Epithelial cell of esophagus (primary cell): ENCODE results near the gene EDN2.

Experiments used
- DNase-seq: peaks from one replicate; pipeline ENCODE4 v3.0.0; 2010; ENCODE audit warnings: low read depth
- H3K4me3 ChIP-seq: 2 replicates; pipeline ENCODE4 v1.5.1; 2011; ENCODE audit warnings: mild to moderate bottlenecking, low read length, control low read depth
- TF ChIP-seq, protein P1 (sequence below): IDR thresholded peaks from 2 replicates; pipeline ENCODE4 v1.5.1; 2011; ENCODE audit warnings: low read depth, mild to moderate bottlenecking, low read length, control low read depth, inconsistent platforms; ENCODE audit not compliant: insufficient read depth; ENCODE audit errors: missing control alignments

EDN2 gene

GRCh38 chr1:41444246-41444645 lies 40.2 kb downstream of the EDN2 start:
- TF ChIP-seq, protein P1, sequence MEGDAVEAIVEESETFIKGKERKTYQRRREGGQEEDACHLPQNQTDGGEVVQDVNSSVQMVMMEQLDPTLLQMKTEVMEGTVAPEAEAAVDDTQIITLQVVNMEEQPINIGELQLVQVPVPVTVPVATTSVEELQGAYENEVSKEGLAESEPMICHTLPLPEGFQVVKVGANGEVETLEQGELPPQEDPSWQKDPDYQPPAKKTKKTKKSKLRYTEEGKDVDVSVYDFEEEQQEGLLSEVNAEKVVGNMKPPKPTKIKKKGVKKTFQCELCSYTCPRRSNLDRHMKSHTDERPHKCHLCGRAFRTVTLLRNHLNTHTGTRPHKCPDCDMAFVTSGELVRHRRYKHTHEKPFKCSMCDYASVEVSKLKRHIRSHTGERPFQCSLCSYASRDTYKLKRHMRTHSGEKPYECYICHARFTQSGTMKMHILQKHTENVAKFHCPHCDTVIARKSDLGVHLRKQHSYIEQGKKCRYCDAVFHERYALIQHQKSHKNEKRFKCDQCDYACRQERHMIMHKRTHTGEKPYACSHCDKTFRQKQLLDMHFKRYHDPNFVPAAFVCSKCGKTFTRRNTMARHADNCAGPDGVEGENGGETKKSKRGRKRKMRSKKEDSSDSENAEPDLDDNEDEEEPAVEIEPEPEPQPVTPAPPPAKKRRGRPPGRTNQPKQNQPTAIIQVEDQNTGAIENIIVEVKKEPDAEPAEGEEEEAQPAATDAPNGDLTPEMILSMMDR: peak; percentile 30
- no peak for DNase-seq
- no peak overlapping the region for H3K4me3 ChIP-seq

DNA sequence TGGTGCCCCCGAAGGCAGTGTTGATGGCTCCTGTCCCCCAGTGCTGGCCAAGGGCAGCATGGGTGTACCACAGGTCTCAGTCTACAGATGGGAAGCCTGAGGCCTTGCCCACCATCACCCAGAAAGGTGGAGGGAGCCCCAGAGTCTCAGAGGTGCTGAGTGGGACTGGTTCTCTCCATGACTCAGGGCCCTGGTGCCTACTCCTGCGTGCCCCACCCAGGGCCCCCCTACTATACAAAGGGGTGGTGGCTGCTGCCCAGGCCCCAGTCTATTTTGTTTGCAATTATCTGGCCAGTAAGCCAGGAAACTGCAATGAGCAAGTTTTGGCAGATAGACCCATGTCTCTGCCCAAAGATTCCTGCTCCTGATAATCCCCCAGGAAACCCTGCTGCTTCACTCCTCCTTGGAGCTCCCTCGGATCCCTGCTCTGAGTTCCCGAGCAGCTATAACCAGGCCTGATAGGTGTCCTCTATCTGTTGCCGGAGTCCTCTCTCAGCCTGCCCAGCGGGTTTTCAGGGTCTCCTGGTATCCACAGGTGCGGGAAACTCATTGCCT lies 41.7 kb downstream of the EDN2 start:
- TF ChIP-seq, protein P1: no peak
- no peak overlapping the region for H3K4me3 ChIP-seq
- DNase-seq: no peak

DNA sequence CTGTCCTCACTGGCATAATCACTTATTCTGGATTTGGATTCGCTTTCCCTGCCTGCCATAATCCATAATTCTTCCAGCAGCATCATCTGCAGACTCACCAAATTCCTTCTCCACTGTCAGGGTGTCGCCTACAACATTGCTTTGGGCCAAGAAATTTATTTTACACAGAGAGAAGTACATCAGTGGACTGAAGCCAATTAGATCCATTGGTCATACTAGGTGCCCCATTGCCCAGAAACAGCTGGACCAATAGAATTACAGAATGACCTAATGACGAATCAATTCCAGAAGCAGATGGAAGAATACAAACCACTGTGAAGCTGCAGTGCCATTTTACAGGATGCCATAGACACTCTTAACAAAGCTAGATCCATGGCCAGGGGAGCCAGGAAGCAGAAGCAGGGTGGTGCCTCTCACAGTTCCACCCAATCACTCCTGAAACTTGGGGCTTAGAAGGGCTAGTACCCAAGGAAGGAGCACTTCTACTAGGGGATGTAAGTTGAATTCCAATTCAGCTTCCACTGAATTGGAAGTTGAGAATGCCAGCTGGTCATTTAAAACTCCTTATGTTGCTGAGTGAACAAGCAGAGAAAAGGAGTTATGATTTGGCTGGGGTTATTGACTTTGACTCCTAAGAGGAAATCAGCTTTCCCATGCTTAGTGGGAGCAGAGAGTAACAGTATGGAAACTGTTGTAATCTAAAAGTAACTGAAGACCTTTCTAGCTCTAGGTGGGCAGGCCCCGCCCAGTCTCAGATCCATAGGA lies 44.0 kb downstream of the EDN2 start:
- DNase-seq: no peak
- no peak overlapping the region for H3K4me3 ChIP-seq
- TF ChIP-seq, protein P1: no peak

- TF ChIP-seq, protein P1: no peak
- no peak for DNase-seq
- no peak overlapping the region for H3K4me3 ChIP-seq
These were observed 45.2 kb downstream of the EDN2 start for GRCh38 chr1:41439234-41439633.

- no peak for DNase-seq
- H3K4me3 ChIP-seq: no peak overlapping the region
- TF ChIP-seq, protein P1: no peak
These were observed 45.8 kb downstream of the EDN2 start for GRCh38 chr1:41438711-41439110.

DNA sequence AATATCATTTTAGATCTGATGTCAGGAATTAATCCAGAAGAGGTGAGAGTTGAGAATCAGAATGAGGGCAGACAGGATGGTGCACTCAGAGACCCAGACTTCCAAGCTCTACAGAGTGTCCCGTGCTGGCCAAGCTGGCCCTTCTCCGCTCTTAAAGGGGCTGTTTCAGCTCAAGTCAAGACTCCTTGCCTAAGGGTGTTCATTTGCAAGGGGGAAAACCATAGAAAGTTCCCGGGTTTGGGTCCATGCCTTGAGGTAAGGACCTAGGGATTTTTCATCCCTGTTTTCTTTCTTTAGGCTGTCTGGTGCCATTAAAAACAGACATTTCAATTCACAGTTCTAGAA lies 47.5 kb downstream of the EDN2 start:
- no peak overlapping the region for H3K4me3 ChIP-seq
- TF ChIP-seq, protein P1: no peak
- no peak for DNase-seq
